GM18867 (cell line): Measurements from ENCODE around the gene UFSP2.

Experiments
- ATAC-seq: cut with Tn5 transposase; IDR thresholded peaks from one replicate; pipeline ENCODE4 v1.9.1; 2021; ENCODE audit warnings: mild to moderate bottlenecking, moderate library complexity; ENCODE audit not compliant: unreplicated experiment

Gene UFSP2, protein sequence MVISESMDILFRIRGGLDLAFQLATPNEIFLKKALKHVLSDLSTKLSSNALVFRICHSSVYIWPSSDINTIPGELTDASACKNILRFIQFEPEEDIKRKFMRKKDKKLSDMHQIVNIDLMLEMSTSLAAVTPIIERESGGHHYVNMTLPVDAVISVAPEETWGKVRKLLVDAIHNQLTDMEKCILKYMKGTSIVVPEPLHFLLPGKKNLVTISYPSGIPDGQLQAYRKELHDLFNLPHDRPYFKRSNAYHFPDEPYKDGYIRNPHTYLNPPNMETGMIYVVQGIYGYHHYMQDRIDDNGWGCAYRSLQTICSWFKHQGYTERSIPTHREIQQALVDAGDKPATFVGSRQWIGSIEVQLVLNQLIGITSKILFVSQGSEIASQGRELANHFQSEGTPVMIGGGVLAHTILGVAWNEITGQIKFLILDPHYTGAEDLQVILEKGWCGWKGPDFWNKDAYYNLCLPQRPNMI

DNA sequence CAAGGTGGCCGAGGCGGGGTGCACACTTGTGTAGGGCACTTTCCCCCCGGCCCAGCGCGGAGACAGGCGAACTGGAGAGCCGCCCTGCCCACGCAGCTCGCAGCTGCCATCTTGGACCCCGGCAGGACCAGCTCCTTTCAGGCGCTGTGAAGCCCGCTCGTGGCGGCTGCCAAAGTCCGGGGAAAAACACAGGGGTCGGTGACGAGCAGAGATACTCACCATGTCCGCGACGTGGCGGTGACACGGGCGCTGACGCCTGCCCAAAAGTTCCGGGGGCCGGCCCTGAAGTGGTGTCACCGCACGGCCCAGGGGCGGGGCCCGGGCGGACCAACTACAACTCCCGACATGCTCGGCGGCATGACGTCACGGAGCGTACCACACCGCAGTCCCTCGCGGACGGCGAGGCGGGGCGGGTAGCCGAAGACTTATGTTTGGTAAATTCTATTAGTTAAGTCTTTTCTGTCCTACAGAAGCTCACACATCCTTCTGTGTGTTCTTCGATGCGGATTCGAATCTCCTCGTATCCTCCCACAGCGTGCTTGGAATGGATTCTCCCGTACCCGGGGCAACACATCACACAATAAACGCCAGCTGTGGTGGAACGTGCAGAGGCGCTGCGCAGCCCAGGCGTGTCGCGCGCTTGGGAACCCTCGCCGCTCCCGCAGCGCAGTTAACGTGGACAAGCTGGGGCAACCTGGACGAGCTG, at the start of gene UFSP2:
Gene UFSP2 (minus strand): TSS at position 318 of the 706 bp plus-strand sequence. CDS start 96 bp downstream, at position 222.
- ATAC-seq: peak; percentile 92

DNA sequence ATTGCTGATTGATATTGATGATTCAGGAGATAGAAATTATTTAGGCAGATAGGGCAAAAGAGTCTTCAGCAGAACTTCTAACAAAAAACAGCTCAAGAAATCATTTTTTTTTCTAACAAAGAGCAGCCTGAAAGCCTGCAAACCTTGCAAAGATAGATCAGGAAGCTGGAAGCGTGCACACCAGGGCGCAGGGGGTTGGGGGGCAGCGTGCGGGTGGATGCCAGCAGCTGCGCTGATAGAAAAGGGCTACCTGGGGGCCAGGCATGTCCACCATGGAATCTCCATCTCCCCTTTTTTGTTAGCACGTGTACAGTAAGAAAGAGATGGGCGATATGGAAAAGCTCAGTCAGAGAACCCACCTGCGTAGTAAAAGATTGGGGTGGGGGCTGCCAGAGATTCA, 47.5 kb upstream of the UFSP2 start:
- ATAC-seq: no peak

DNA sequence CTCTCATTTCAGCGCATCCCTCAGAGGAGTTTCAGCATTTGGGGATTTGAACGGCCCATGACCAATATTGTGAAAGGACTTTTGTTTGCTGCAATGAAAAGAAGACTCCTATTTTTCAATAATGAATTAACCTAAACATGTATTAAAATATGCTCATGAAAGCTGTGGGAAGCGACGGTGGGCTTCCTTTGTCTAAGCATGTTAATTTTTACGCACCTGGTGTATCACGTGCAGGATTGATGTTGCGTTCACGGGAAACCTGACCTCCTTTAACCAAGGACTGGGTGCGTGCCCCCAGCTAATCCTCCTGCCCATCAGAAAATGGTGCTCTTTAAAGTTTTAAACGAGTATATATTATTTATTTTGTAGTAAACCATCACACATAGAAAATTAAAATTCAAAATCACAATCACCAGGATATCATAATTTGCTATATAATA, 46.4 kb upstream of the UFSP2 start:
- peak; percentile 13 for ATAC-seq

DNA sequence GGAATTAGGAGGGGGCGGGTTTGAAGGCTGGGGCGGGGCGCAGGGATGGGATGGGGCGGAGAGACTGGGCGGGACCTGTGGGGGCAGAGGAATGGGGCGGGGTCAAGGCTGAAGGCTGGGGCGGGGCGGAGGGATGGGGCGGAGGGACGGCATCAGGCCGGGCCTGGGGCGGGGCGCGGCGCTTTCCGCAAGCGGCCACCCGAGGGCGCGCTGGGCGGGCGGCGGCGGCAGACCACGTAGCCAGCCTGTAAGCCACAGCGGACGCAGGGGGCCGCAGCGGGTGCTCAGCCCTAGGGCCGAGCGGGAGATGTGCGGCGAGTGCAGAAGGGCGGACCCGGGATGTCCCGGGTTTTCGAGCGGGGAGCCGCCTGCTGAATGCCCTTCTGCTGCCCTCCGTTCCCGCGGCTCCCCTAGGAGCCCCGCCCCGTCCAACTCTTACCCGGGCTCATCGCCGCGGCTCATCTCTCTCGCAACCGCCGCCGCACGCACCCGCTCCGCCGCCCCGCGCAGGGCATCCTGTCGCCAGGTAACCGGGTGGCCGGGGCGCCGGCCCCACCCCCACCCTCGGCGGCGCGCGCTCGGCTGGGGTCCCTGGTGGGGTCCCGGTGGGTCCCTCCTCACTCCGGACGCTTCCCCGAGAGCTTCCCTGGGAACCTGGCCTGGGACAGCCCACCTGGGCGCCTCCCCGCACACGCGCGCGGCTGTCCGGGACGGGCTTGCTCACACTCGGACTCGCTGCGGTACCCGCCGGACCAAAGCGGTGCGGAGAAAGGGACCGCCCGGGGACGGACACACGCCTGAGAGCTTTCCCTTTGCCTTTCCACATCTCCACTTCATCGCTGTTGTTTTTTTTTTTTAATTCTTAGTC, 45.7 kb upstream of the UFSP2 start, which contains the start of gene CCDC110:
Gene CCDC110 (minus strand): TSS at position 499 of the 868 bp plus-strand sequence. CDS start 50 bp downstream, at position 449.
- peak; percentile 84 for ATAC-seq

DNA sequence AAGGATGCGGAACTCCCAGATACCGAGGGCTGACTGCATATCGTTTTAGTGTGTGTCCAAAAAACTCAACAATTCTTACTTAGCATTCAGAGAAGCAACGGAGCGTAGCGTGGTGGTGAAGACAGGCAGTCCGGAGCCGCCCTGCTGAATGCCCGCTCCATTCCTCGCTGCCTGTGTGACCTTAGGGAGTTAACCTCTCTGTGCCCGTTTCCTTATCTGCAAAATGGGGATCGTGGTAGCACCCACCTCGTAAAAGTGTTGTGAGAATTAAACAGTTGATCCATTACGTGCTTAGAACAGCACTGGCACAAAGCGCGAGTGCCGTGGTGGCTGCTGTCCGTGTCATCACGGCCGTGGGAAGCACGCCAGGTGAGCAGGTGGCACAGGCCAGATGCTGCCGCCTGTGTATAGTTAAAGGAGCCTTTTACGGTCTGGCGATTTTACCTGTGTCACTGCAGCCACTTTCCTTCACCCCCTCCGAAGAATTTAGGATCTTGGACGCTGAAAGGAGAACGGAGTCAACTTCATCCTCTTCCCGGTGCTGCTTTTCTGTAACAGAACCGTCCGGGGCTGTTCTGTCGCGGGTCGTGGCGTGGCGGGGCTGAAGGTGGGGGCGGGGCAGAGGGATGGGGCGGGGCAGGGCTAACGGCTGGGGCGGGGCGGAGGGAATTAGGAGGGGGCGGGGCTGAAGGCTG, 44.9 kb upstream of the UFSP2 start:
- ATAC-seq: peak; percentile 24

DNA sequence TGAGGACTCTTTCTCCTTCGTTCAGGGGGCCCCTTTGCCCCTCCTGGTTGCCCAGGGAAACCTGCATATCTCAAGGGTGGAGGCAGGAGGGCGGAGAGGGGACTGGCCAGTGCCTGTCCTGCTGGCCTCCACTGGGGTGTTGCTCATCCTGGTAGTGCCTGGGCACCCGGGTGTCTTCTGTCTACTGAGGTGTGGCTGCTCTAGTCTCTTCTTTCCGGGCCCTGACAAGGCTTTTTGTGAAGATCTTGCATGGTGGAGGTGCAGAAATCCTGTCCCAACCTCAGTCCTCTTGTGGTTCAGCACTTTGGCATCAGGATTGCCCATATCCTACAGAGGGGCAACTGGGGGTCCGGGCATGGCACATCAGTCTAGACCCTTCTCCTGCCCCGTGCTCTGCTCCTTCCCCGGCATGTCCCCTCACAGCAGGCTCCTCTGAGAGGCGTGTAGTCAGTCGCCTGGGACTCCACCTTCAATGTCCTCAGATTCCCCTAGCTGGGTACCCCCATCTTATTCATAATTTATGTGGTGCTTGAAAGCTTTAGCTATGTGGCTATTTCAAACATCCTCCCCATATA, 43.9 kb upstream of the UFSP2 start:
- ATAC-seq: no peak

DNA sequence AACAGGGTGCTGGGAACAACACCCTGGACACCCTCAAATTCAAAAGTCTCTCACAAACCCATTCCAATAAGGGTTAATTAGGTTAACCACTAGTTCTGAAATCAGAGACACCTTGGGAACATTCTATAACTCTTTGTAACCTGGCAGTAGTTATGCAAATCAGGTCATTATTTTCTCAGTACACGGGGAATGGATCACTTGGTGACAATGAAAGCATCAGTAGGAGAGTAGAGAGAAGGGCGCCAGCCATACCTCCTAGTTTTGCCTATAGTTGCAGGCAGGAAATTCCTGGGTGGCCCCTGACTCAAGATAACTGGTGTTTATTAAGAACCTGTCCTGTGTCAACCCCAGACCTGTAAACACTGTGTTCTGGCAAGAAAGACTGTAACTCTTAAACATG, 43.2 kb upstream of the UFSP2 start:
- ATAC-seq: no peak

DNA sequence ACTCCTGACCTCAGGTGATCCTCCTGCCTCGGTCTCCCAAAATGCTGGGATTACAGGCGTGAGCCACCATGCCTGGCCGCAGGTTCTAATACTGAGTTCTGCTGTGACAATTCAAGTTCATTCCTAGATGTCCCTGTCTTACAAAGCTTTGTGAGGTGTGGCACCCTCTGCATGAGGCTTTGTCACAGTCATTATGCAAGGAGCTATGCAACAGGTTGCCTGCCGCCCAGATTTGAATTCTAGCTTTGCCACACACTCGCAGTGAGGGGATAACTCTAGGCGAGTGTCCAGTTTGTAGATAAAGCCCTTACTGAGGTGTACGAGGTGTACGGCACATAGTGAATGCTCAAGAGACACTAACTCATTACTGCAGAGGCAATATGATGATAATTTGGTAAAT, 42.2 kb upstream of the UFSP2 start:
- no peak for ATAC-seq

DNA sequence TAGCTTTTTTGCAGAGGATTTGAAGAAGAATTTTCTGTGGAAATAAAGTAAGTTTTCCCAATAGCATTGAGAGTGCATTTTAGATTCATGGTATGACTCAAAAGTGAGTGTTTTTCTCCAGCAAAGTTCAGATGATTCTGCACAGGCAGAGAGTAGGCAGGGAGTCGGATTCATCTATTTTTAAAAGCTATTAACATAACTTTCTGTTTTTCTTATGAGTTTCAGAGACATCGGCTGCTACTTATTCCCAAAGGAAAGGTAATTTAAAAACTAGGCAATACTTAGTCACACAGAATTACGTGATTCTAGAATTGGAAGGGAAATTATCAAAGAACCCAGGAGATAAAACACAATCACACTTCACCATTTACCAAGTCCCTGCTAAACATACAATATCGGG, 41.3 kb upstream of the UFSP2 start:
- no peak for ATAC-seq

DNA sequence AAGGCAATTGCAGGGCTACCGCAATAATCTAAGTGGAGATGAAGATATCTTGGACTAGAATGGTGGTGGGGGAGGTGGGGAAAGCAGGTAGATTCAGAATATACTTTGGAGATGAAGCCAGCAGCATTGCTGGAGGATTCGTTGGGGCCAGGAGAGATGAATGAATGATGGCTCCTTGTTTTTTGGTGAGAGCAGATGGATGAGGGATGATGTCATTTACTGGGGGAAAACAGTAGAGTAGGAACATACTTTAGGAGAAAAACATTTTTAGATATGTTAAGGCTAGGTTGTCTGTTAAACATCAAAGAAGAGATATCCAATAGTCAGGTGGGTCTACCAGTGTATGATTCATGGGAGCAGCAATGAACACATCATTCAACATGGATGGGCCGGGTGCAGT, 39.9 kb upstream of the UFSP2 start:
- ATAC-seq: no peak

DNA sequence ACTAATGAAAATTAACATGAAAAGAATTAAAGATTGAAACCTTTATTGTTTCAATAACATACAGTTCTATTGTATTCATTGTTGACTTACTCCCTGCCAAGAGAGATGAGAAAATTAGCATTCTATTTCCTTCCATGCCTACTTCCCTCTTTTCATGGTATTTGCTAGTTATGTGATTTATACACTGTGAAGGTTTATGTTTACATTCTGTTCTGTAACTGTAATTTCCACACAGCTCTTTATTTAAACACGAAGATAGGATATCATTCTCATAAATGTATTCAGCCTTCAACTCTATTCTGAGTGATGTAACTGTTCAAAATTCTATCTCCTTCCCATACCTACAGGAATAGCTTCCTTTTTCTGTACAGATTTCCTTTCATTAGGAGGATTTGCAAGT, 39.1 kb upstream of the UFSP2 start:
- ATAC-seq: no peak

DNA sequence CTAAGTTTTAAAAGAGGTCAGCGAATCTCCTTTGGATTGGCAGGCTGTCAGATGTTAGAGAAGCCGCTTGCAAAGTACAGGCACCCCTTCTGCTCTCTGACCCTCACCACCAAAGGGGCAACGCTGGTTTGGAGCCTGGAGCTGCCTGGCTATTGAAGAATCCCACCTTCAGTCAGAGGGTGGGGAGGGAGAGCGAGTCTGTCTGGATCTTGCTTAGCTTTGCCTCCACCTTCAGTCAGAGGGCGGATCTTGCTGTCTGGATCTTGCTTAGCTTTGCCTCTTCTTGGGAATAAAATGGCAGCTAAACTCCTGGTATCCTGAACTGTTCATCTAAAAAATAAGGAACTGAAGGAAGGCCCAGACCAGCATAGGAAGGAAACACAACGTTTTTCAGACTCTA, 38.4 kb upstream of the UFSP2 start:
- ATAC-seq: no peak

DNA sequence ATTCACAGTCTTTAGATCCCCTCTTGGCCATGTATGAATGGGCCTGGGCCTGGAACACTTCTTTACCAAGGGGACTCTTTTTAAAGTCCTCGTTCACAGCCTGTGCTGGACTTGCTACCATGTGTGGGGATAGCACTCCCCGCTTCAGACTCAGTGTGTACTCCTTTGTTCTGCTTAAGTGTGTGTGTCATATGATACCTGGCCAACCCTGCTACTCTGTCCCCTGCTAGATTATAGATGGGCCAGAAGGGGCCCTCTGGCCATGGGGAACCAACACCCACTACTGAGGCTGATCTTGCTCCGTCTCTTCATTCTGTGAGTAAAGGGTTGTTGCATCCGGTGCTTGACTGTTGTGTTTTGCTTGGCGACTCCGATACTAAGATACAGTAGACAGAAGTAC, 37.8 kb upstream of the UFSP2 start:
- no peak for ATAC-seq

DNA sequence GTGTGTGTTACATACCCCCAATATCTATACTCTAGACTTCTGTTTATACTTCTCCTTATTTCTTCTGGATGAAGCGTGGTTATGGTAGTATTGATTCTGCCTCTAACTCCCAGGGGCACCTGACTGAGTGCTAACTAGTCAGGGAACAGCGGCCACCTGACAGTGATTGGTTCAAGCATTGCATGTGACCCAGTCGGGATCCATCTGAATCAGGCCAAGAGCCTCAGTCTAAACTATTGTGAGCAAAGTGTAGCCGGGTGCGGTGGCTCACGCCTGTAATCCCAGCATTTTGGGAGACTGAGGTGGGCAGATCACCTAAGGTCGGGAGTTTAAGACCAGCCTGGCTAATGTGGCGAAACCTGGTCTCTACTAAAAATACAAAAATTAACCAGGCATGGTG, 35.8 kb upstream of the UFSP2 start:
- ATAC-seq: no peak

DNA sequence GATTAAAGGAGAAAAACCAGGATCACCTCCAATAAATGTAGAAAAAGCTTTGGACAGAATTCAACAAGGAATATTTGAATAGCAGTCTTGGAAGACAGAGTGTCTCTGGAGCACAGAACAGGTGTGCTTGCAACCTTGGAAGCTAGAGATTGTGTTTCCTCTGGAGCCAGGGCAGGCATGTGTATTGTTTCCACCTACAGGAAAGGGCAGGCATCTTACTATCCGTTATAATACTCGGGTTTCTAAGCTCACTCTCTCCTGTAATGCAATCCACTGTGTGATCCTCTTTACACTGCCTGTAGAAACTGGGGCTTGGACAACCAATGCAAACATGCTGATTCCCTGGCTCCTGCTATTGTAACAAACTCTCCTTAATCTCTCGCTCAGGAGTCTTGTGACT, 31.4 kb upstream of the UFSP2 start:
- no peak for ATAC-seq

DNA sequence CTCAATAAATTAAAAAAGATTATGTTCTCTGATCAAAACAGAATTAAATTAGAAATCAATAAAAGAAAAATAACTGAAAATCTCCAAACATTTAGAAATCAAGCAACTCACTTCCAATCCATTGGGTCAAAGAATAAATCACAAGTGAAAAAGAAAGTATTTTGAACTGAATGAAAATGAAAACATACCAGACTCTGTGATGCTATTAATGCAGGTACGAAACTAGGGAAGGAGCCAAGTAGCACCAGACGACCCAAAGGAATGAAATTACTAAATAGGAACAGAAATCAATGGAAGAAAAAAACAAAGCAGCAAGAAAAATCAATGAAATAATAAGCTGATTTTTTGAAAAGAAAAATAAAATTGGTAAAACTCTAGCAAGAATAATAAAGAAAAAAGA, 30.4 kb upstream of the UFSP2 start:
- ATAC-seq: no peak

DNA sequence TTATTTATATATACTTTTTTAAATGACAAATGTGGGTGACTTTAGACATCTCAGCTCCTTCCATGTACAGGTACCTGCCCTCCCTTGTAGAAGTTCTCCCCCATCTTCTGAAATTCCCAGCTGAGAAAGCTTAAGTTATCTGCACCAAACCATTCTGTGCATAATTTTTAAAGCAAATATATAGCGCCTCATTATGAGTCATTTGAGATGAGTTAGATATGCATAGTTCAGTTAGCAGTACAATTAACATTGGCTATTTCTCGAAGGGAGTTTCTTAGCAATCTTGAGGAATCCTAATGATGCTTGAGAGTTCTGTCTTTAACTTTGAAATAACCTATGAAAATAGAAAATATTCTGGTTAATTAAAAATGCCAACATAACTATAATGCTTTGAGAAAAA, 19.4 kb upstream of the UFSP2 start:
- ATAC-seq: no peak

DNA sequence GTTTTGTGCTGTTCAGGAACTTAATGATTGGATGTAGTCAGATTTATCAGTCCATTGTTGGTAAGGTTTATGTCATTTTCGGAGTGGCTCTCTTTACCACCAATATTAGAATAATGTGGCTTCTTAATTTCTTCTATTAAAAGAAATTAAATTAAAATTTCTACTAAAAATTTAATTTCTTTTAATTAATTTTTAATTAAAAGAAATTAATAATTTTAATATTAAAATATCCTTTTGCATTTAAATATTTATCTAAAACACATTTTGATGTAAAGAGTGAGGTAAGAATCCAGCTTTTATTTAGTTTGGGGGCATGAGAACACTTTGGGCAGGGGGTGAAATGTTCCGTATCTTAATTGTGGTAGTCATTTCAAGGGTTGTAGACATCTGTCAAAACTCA, 15.7 kb upstream of the UFSP2 start:
- no peak for ATAC-seq

DNA sequence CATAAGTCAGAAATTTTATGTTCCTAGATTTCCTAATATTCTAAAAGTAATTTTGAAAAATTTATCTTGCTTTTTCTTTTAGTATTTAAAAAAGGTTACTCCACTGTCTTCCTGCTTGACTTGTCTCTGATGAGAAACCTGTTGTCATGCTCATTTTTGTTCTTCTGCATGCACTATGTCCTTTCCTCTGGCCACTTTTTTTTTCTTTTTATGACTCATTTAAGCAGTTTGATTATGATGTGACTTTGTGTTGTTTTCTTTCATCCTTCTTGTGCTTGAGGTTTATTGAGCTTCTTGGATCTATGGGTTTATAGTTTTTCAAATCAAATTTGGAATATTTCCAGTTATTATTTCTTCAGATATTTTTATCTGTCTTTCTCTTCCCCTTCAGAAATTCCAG, 12.0 kb upstream of the UFSP2 start:
- ATAC-seq: no peak

DNA sequence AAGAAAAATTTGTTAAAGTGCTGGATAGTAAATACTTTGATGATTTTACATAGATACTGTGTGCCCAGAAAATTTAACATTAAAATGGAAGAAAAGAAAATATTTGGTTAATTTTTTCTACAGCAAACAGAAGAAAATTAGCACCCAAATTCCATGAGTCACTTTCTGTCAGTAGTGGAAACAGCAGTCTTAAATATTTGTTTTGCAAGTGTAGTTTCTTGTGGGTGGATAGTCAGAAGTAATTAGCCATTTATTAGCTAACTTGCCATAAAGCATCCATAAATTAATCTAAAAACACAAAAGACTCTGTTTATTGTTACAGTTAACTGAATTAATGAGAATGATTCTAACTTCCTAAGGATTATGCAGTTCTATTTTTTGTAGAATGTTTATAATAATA, 9.7 kb upstream of the UFSP2 start:
- no peak for ATAC-seq
